Measurements from ENCODE around the gene TAF9B. TPM values are rescaled to one million over a fixed set of nuclear protein-coding genes. Genes with fewer than 3 reads are reported as not detected.
"Not testable (repeated sequence)": the region's sequence is repeated elsewhere in the genome, so short reads cannot be mapped to it uniquely, and the experiment has no call there.

Gene TAF9B
- total and polyA plus RNA-seq, 2 donors (not counting 3 experiments of a cell fraction or from before 2014, with no cell fraction given) = 16.0 to 25.9 TPM

DNA sequence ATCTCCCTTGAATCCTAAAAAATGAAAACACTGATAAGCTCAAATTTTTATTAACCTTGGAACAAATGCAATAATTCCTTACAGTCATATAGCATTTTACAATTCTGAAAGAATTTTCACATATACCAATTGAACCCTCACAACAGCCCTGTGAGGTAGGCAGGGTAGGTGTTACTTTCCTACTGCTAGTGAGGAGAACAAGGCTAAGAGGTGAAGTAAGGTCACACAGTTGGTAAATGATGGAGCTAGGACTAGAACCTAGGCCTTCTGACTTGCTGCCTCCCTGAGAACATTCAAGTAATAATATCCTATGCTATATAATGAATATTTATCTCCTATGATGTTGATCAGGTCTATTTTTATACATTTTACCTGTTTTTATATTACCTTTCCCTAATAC, 9.7 kb downstream of the TAF9B start:
- H3K36me3 ChIP-seq (ENCODE audit: control insufficient read depth in 2 of 2, extremely low read depth in 1 of 2, insufficient read depth in 2 of 2, low read length in 2 of 2) = peaks cover 3 to 5% of the 10 kb centered on the region in 2 experiments
- H4K20me1 ChIP-seq (replicated peaks; ENCODE audit: control insufficient read depth, extremely low read depth, insufficient read depth, low read length) = no peaks in the 10 kb centered on the region
- FAIRE-seq (no peak), DNase-seq (ENCODE audit: low read depth, low spot score) (no peak)
- TSS peak; percentile 17 for BruUV-seq (replicated peaks)
- dilution Hi-C loops (cut with MboI; ENCODE audit: extremely low pct_ligation_motif_present, low sequenced_read_pairs) (no loop called here), intact Hi-C loops (cut with micrococcal nuclease) (loop anchor here (10.0 kb wide), 1 partner anchor 955 kb away; no protein-coding TSS in a partner anchor)
- TF ChIP-seq FOS (IDR thresholded peaks at IDR 0.05; ENCODE audit: borderline replicate concordance, insufficient read depth, low read length) (no peak), POLR2AphosphoS5 (IDR thresholded peaks at IDR 0.05; ENCODE audit: insufficient read depth, low read depth, low read length) (no peak), POLR2A (IDR thresholded peaks at IDR 0.05; ENCODE audit: low read depth, low read length) (no peak), EZH2 (IDR thresholded peaks at IDR 0.05; ENCODE audit: borderline replicate concordance, low read depth, low read length, severe bottlenecking) (no peak), MYC (IDR thresholded peaks at IDR 0.05; ENCODE audit: low read depth, low read length) (no peak), GATA2 (IDR thresholded peaks at IDR 0.05; ENCODE audit: insufficient read depth, insufficient read length, low read depth, low read length) (no peak), JUN (IDR thresholded peaks at IDR 0.05; ENCODE audit: borderline replicate concordance, insufficient read depth, insufficient read length, low read depth) (no peak)
- TF ChIP-seq, protein P1, sequence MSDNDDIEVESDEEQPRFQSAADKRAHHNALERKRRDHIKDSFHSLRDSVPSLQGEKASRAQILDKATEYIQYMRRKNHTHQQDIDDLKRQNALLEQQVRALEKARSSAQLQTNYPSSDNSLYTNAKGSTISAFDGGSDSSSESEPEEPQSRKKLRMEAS (IDR thresholded peaks at IDR 0.05; ENCODE audit: insufficient read depth, insufficient read length) = no peak
- TF ChIP-seq, protein P2, sequence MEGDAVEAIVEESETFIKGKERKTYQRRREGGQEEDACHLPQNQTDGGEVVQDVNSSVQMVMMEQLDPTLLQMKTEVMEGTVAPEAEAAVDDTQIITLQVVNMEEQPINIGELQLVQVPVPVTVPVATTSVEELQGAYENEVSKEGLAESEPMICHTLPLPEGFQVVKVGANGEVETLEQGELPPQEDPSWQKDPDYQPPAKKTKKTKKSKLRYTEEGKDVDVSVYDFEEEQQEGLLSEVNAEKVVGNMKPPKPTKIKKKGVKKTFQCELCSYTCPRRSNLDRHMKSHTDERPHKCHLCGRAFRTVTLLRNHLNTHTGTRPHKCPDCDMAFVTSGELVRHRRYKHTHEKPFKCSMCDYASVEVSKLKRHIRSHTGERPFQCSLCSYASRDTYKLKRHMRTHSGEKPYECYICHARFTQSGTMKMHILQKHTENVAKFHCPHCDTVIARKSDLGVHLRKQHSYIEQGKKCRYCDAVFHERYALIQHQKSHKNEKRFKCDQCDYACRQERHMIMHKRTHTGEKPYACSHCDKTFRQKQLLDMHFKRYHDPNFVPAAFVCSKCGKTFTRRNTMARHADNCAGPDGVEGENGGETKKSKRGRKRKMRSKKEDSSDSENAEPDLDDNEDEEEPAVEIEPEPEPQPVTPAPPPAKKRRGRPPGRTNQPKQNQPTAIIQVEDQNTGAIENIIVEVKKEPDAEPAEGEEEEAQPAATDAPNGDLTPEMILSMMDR (IDR thresholded peaks at IDR 0.05; ENCODE audit: extremely low read depth in 1 of 2, insufficient read depth in 1 of 2, low read depth in 1 of 2, low read length in 2 of 2) = no peak
- no peak overlapping the region for H3K27ac ChIP-seq (ENCODE audit: insufficient read depth, low read depth, low read length)
- ChIA-PET POLR2A (no interaction called here), CTCF (no interaction called here)
- H3K9me3 ChIP-seq (replicated peaks; ENCODE audit: control insufficient read depth, insufficient read depth, low read length) = no peaks in the 10 kb centered on the region
- no peak overlapping the region for H3K4me3 ChIP-seq (replicated peaks in 1 of 3; ENCODE audit: insufficient read depth in 1 of 3, low read depth in 1 of 3, low read length in 3 of 3)
- H3K9me1 ChIP-seq (replicated peaks; ENCODE audit: control insufficient read depth, extremely low read depth, insufficient read depth, low read length) = no peaks in the 10 kb centered on the region
- no peaks in the 10 kb centered on the region for H3K4me1 ChIP-seq (ENCODE audit: control insufficient read depth, extremely low read depth, insufficient read depth, low read length)
- no peaks in the 10 kb centered on the region for H3K27me3 ChIP-seq (ENCODE audit: control insufficient read depth in 2 of 2, insufficient read depth in 2 of 2, low read length in 2 of 2)
- H3K4me2 ChIP-seq (ENCODE audit: insufficient read depth, low read length) = no peak overlapping the region
- no peak overlapping the region for H2AFZ ChIP-seq (ENCODE audit: low read depth, low read length)
- no peak overlapping the region for H3K9ac ChIP-seq (replicated peaks; ENCODE audit: extremely low read depth, insufficient read depth, low read length)
- no peaks in the 10 kb centered on the region for H3K79me2 ChIP-seq (ENCODE audit: control insufficient read depth, insufficient read depth, low read length)

DNA sequence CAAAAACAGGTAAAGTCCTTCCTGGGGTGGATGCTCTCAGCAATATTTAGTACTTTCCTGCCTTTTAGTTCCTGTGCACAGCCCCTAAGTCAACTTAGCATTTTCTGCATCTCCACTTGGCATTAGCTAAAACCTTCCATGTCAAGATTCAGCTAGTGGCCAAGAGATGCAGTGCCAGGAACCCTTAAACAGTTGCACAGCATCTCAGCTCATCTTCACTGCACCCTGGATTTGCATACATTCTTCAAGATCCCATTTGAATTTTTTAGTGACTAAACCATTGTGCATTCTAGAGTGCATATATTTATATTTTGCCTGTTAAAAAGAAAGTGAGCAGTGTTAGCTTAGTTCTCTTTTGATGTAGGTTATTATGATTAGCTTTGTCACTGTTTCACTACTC, 13.7 kb downstream of the TAF9B start:
- H3K4me1 ChIP-seq (ENCODE audit: control insufficient read depth, extremely low read depth, insufficient read depth, low read length); POLR2A ChIA-PET; H3K4me2 ChIP-seq (ENCODE audit: insufficient read depth, low read length); H3K27ac ChIP-seq (ENCODE audit: insufficient read depth, low read depth, low read length); intact Hi-C loops (cut with micrococcal nuclease); H3K9me3 ChIP-seq (replicated peaks; ENCODE audit: control insufficient read depth, insufficient read depth, low read length); H4K20me1 ChIP-seq (replicated peaks; ENCODE audit: control insufficient read depth, extremely low read depth, insufficient read depth, low read length); H3K9me1 ChIP-seq (replicated peaks; ENCODE audit: control insufficient read depth, extremely low read depth, insufficient read depth, low read length); H3K4me3 ChIP-seq (replicated peaks in 1 of 3; ENCODE audit: insufficient read depth in 1 of 3, low read depth in 1 of 3, low read length in 3 of 3); H3K27me3 ChIP-seq (ENCODE audit: control insufficient read depth in 2 of 2, insufficient read depth in 2 of 2, low read length in 2 of 2); DNase-seq (ENCODE audit: low read depth, low spot score); dilution Hi-C loops (cut with MboI; ENCODE audit: extremely low pct_ligation_motif_present, low sequenced_read_pairs); FAIRE-seq; H3K36me3 ChIP-seq (ENCODE audit: control insufficient read depth in 2 of 2, extremely low read depth in 1 of 2, insufficient read depth in 2 of 2, low read length in 2 of 2); H3K9ac ChIP-seq (replicated peaks; ENCODE audit: extremely low read depth, insufficient read depth, low read length); H2AFZ ChIP-seq (ENCODE audit: low read depth, low read length): not testable (repeated sequence)
- BruUV-seq (replicated peaks) = TSS peak; percentile 60
- H3K79me2 ChIP-seq (ENCODE audit: control insufficient read depth, insufficient read depth, low read length) = peaks cover 14% of the 10 kb centered on the region
- CTCF ChIA-PET = interaction anchor here (1.0 kb wide), 1 partner anchor 8 kb away, joined by 4 read pairs; no protein-coding TSS in a partner anchor

Measured in endothelial cell of umbilical vein (primary cell).